ENCODE data around the gene SURF1.

DNA sequence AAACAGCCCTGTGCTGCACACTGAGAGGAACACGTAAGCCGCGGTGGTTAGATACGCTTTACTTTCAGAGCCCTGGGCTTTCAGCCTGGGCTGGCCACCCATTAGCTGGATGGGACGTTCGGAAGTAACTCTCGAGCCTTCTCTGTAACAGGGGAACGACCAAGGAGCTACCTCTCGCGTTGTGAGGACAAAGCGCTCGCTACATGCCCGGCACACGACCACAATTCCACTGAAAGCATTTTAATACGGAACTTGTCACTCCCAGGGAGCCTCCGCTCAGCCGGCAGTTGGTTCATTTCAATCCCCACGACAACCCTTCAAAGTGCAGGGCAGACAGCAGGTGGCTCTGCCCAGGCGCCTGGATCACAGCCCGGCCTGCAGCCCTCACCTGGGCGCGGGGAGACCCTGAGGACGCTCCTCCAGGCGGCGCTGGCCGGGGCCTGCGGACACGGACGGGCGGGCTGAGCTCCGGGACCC, 368 bp downstream of the SURF1 start:
- TF ChIP-seq, protein P1, sequence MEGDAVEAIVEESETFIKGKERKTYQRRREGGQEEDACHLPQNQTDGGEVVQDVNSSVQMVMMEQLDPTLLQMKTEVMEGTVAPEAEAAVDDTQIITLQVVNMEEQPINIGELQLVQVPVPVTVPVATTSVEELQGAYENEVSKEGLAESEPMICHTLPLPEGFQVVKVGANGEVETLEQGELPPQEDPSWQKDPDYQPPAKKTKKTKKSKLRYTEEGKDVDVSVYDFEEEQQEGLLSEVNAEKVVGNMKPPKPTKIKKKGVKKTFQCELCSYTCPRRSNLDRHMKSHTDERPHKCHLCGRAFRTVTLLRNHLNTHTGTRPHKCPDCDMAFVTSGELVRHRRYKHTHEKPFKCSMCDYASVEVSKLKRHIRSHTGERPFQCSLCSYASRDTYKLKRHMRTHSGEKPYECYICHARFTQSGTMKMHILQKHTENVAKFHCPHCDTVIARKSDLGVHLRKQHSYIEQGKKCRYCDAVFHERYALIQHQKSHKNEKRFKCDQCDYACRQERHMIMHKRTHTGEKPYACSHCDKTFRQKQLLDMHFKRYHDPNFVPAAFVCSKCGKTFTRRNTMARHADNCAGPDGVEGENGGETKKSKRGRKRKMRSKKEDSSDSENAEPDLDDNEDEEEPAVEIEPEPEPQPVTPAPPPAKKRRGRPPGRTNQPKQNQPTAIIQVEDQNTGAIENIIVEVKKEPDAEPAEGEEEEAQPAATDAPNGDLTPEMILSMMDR (conservative IDR thresholded peaks at IDR 0.05) = no peak
- TF ChIP-seq EZH2 (IDR thresholded peaks at IDR 0.05; ENCODE audit: low read depth) = no peak

Measured in PC-9 (cell line).